ENCODE results near the gene SLC35E4.
"Not testable (repeated sequence)": the region's sequence is repeated elsewhere in the genome, so short reads cannot be mapped to it uniquely, and the experiment has no call there.

SLC35E4 gene

DNA sequence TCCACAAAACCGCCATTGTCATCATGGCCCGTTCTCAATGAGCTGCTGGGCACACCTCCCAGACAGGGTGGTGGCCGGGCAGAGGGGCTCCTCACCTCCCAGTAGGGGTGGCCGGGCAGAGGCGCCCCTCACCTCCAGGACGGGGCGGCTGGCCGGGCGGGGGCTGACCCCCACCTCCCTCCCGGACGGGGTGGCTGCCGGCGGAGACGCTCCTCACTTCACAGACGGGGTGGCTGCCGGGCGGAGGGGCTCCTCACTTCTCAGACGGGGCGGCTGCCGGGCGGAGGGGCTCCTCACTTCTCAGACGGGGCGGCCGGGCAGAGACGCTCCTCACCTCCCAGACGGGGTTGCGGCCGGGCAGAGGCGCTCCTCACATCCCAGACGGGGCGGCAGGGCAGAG, 4.1 kb upstream of the SLC35E4 start:
- not testable (repeated sequence) for H3K36me3 ChIP-seq (ENCODE audit: control insufficient read depth, insufficient read depth, low read length); H3K9me3 ChIP-seq (ENCODE audit: control insufficient read depth, low read length); DNase-seq; H3K27me3 ChIP-seq (replicated peaks; ENCODE audit: control insufficient read depth, insufficient read depth, low read length, poor library complexity, severe bottlenecking); H3K4me3 ChIP-seq (ENCODE audit: insufficient read depth, low read depth, low read length, poor library complexity, severe bottlenecking); H3K27ac ChIP-seq (ENCODE audit: insufficient read depth, low read length, poor library complexity, severe bottlenecking)
- H3K4me1 ChIP-seq (ENCODE audit: control insufficient read depth, insufficient read depth, low read length, poor library complexity, severe bottlenecking): peaks cover 13% of the 10 kb centered on the region

DNA sequence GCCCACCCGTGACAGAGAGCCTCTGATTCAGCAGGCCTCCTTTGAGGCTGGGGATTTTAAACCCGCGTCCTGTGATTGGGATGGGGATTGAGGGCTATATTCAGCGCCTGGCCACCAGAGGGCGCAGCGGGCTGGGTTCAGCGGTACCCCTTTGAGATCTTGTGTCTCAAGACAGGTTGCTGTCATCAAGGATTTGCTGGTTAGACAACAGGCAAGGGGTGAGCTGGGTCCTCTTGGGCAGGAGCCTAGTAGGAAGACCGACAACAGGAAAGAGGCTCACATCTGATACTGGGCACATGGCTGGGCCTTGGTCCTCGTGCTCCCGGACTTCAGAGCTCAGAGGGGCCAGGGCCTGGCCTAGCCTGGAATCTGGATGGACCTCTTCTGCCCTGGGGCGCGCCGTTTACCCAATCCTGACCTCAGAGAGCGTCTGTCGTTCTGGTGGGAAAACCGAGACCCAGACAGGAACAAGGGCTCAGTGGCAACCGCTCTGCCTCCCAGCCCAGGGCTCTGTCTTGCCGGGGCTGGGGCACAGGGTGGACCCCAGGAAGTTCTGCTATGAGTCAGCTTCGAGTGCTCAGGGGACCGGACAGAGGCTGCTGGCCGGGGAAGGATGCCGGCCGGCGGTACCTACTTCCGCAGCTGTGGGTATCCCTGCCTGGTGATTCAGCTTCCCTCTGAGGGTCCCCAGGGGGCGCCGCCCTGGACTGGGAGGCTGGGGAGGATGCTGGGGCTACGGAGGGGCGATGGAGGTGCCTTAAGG, 929 bp upstream of the SLC35E4 start:
- Histone ChIP-seq H3K9me3 (ENCODE audit: control insufficient read depth, low read length) (no peaks in the 10 kb centered on the region), H3K4me1 (ENCODE audit: control insufficient read depth, insufficient read depth, low read length, poor library complexity, severe bottlenecking) (peaks cover 19% of the 10 kb centered on the region), H3K4me3 (ENCODE audit: insufficient read depth, low read depth, low read length, poor library complexity, severe bottlenecking) (peak overlapping the region; percentile 73)

DNA sequence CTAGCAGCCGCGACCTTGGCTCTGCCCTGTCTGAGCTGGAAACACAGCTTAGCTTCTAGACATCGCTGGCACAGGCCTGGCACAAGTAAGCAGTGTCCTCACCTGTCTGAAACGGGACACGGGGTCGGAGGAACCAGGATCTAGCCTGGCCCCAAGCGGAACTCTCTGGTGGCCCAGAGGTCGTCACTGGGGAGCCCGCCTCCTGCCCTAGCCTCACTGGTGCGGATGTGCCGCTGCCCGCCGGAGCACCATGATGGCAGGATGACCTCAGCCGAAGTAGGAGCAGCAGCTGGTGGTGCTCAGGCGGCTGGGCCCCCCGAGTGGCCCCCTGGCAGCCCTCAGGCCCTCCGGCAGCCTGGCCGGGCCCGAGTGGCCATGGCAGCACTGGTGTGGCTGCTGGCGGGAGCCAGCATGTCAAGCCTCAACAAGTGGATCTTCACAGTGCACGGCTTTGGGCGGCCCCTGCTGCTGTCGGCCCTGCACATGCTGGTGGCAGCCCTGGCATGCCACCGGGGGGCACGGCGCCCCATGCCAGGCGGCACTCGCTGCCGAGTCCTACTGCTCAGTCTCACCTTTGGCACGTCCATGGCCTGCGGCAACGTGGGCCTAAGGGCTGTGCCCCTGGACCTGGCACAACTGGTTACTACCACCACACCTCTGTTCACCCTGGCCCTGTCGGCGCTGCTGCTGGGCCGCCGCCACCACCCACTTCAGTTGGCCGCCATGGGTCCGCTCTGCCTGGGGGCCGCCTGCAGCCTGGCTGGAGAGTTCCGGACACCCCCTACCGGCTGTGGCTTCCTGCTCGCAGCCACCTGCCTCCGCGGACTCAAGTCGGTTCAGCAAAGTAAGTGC, 871 bp downstream of the SLC35E4 start:
- peak overlapping the region; percentile 73 for H3K4me3 ChIP-seq (ENCODE audit: insufficient read depth, low read depth, low read length, poor library complexity, severe bottlenecking)
- H3K4me1 ChIP-seq (ENCODE audit: control insufficient read depth, insufficient read depth, low read length, poor library complexity, severe bottlenecking): peaks cover 19% of the 10 kb centered on the region
- DNase-seq: no peak

More for the DNA sequence above, 929 bp upstream of the SLC35E4 start:
- H3K36me3 ChIP-seq (ENCODE audit: control insufficient read depth, insufficient read depth, low read length): no peaks in the 10 kb centered on the region
- H3K27me3 ChIP-seq (replicated peaks; ENCODE audit: control insufficient read depth, insufficient read depth, low read length, poor library complexity, severe bottlenecking): no peaks in the 10 kb centered on the region
- peak overlapping the region; percentile 76 for H3K27ac ChIP-seq (ENCODE audit: insufficient read depth, low read length, poor library complexity, severe bottlenecking)
- DNase-seq: peak; percentile 77 to 84 (median 80)

DNA sequence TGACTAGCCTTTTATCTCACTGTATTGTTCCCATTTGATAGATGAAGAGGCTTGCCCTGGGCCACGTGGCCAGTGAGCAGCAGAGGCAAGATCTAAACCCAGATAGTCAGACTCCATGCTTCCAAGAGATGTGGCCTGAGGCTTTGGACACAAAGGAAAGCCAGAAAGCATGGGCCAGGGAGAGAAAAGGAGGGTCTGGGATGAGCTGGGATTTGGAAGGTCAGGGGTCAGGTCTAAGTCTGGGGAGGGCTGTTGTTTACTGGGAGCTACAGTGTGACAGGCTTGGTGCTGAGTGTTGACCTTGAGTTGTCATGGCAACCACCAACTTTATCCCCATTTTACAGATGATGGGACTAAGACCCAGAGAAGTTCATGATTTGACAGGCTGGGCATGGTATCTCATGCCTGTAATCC, 2.1 kb downstream of the SLC35E4 start:
- Histone ChIP-seq H3K4me1 (ENCODE audit: control insufficient read depth, insufficient read depth, low read length, poor library complexity, severe bottlenecking) (peaks cover 19% of the 10 kb centered on the region), H3K36me3 (ENCODE audit: control insufficient read depth, insufficient read depth, low read length) (no peaks in the 10 kb centered on the region), H3K27me3 (replicated peaks; ENCODE audit: control insufficient read depth, insufficient read depth, low read length, poor library complexity, severe bottlenecking) (no peaks in the 10 kb centered on the region), H3K4me3 (ENCODE audit: insufficient read depth, low read depth, low read length, poor library complexity, severe bottlenecking) (no peak overlapping the region), H3K27ac (ENCODE audit: insufficient read depth, low read length, poor library complexity, severe bottlenecking) (no peak overlapping the region), H3K9me3 (ENCODE audit: control insufficient read depth, low read length) (no peaks in the 10 kb centered on the region)
- DNase-seq: no peak

More for the DNA sequence above, 871 bp downstream of the SLC35E4 start:
- Histone ChIP-seq H3K9me3 (ENCODE audit: control insufficient read depth, low read length) (no peaks in the 10 kb centered on the region), H3K36me3 (ENCODE audit: control insufficient read depth, insufficient read depth, low read length) (no peaks in the 10 kb centered on the region), H3K27me3 (replicated peaks; ENCODE audit: control insufficient read depth, insufficient read depth, low read length, poor library complexity, severe bottlenecking) (no peaks in the 10 kb centered on the region), H3K27ac (ENCODE audit: insufficient read depth, low read length, poor library complexity, severe bottlenecking) (peak overlapping the region; percentile 76)

DNA sequence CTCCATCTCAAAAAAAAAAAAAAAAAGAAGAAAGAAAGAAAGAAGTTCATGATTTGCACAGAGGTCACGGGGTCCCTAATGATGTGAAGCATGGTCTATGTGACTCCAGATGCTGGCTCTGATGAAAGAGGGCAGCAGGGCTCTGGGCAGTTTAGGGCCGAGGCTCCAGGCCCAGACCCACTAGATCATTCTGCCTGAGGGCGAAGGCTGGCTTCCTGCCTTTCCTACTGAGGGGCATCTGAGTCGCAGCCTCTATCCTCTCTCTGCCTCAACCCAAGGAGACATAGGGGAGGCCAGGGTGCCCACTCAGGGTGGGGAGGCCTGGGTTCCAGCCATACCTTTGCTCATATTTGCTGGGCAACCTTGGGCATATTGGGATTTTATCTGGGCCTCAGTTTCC, 4.8 kb downstream of the SLC35E4 start:
- Histone ChIP-seq H3K4me3 (ENCODE audit: insufficient read depth, low read depth, low read length, poor library complexity, severe bottlenecking) (no peak overlapping the region), H3K36me3 (ENCODE audit: control insufficient read depth, insufficient read depth, low read length) (no peaks in the 10 kb centered on the region), H3K9me3 (ENCODE audit: control insufficient read depth, low read length) (no peaks in the 10 kb centered on the region), H3K27me3 (replicated peaks; ENCODE audit: control insufficient read depth, insufficient read depth, low read length, poor library complexity, severe bottlenecking) (no peaks in the 10 kb centered on the region), H3K27ac (ENCODE audit: insufficient read depth, low read length, poor library complexity, severe bottlenecking) (no peak overlapping the region), H3K4me1 (ENCODE audit: control insufficient read depth, insufficient read depth, low read length, poor library complexity, severe bottlenecking) (peaks cover 14% of the 10 kb centered on the region)
- DNase-seq: no peak

DNA sequence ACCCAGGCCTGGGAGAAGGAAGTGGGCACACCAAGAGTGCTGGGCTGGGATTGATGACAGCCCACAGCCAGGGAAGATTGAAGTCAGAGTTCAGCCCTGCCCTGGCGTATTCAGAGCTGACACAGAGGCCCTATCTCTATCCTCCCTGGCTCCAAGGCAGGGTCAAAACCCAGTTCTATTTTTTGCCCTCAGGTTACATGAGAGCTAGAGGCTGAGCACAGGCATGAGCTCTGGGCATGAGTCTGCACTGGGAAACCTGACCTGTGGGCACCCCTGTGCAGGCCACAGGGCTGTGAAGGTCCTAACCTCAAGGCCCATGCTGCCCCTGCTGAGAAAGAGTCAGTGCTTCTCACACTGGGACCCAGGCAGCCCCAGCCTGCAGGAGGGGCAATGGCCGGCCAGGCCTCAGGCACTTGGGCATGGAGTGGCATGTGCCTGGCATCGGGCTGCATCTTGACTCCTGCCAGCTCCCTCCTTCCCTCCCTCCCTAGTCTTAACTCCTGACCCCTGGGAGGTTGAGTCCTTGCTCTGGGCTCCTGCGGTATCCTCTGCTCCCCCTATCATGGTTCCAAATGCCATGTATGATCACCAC, 5.4 kb downstream of the SLC35E4 start:
- peaks cover 11% of the 10 kb centered on the region for H3K4me1 ChIP-seq (ENCODE audit: control insufficient read depth, insufficient read depth, low read length, poor library complexity, severe bottlenecking)

DNA sequence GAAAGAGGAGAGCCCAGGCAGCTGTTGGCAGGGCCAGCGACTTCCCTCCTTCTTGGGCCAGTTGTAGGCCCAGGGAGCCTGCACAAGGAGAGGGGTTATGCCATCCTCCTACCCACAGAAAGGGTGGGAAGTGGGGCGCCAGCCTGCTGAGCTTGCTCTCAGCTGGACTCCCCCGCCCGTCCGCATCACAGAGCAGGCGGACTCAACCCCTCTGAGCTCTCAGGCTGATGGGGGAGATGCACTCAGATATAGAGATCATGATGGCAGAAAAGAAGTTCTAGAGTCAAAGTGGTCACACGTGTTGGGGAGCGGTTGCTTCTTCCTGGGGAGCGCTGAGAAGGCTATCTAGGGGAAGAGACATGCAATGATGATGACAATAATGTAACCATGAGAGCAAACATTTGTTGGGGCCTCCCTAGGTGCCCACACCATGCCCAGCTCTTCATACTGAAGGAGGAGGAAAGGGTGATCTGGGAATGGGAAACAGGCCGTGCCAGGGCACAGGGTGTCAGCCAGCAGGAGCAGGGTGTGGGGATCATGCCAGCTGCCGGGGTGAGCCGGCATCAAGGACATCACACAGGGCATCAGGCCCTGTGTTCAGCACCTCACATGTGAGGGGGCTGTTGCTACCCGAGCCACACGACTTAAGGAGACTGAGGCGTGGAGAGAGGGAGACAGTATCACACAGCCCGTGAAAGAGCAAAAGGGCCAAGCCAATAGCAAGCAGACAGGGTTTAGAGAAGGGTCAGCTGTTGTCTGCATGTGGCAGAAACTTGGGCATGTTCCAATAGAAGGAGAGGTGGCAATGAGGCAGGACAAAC, 7.7 kb downstream of the SLC35E4 start:
- H3K27me3 ChIP-seq (replicated peaks; ENCODE audit: control insufficient read depth, insufficient read depth, low read length, poor library complexity, severe bottlenecking): no peaks in the 10 kb centered on the region
- no peak for DNase-seq
- no peaks in the 10 kb centered on the region for H3K36me3 ChIP-seq (ENCODE audit: control insufficient read depth, insufficient read depth, low read length)
- H3K4me1 ChIP-seq (ENCODE audit: control insufficient read depth, insufficient read depth, low read length, poor library complexity, severe bottlenecking): no peaks in the 10 kb centered on the region
- H3K9me3 ChIP-seq (ENCODE audit: control insufficient read depth, low read length): no peaks in the 10 kb centered on the region
- H3K27ac ChIP-seq (ENCODE audit: insufficient read depth, low read length, poor library complexity, severe bottlenecking): no peak overlapping the region
- no peak overlapping the region for H3K4me3 ChIP-seq (ENCODE audit: insufficient read depth, low read depth, low read length, poor library complexity, severe bottlenecking)

More for the DNA sequence above, 5.4 kb downstream of the SLC35E4 start:
- no peak overlapping the region for H3K4me3 ChIP-seq (ENCODE audit: insufficient read depth, low read depth, low read length, poor library complexity, severe bottlenecking)
- no peaks in the 10 kb centered on the region for H3K9me3 ChIP-seq (ENCODE audit: control insufficient read depth, low read length)
- no peak overlapping the region for H3K27ac ChIP-seq (ENCODE audit: insufficient read depth, low read length, poor library complexity, severe bottlenecking)
- H3K27me3 ChIP-seq (replicated peaks; ENCODE audit: control insufficient read depth, insufficient read depth, low read length, poor library complexity, severe bottlenecking): no peaks in the 10 kb centered on the region
- no peaks in the 10 kb centered on the region for H3K36me3 ChIP-seq (ENCODE audit: control insufficient read depth, insufficient read depth, low read length)
- no peak for DNase-seq

DNA sequence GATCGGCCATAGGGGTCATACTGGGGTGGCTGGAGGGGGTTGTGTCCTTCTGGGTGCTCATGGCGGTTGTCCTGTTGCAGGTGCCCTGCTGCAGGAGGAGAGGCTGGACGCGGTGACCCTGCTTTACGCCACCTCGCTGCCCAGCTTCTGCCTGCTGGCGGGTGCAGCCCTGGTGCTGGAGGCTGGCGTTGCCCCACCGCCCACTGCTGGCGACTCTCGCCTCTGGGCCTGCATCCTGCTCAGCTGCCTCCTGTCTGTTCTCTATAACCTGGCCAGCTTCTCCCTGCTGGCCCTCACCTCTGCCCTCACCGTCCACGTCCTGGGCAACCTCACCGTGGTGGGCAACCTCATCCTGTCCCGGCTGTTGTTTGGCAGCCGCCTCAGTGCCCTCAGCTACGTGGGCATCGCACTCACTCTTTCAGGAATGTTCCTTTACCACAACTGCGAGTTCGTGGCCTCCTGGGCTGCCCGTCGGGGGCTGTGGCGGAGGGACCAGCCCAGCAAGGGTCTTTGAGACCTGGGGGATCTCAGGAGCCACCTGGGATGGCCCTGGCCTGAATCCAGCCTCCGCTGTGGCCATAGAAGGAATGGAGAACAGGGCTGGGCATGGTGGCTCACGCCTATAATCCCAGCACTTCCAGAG, 11.1 kb downstream of the SLC35E4 start:
- Histone ChIP-seq H3K9me3 (ENCODE audit: control insufficient read depth, low read length) (no peaks in the 10 kb centered on the region), H3K36me3 (ENCODE audit: control insufficient read depth, insufficient read depth, low read length) (no peaks in the 10 kb centered on the region), H3K4me3 (ENCODE audit: insufficient read depth, low read depth, low read length, poor library complexity, severe bottlenecking) (no peak overlapping the region), H3K27ac (ENCODE audit: insufficient read depth, low read length, poor library complexity, severe bottlenecking) (no peak overlapping the region), H3K4me1 (ENCODE audit: control insufficient read depth, insufficient read depth, low read length, poor library complexity, severe bottlenecking) (no peaks in the 10 kb centered on the region), H3K27me3 (replicated peaks; ENCODE audit: control insufficient read depth, insufficient read depth, low read length, poor library complexity, severe bottlenecking) (no peaks in the 10 kb centered on the region)
- DNase-seq: no peak

DNA sequence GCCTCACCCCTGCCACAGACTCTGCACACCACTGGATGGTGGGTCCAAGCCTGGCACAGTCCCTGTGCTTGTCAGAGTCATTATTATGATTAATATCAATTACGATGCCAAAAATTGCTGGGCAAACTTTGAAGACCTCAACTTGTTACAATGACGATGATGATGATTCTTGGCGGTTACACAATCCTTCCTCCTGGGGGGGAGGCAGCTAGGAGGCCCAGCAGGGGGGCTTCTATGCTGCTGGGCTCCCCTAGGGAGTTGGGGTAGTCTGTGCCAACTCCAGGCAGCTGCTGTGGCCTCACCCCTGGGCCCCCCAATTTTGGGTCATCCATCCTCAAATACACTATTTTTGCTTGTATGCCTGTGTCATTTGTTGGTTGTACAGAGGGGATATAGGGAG, 12.0 kb downstream of the SLC35E4 start:
- no peaks in the 10 kb centered on the region for H3K4me1 ChIP-seq (ENCODE audit: control insufficient read depth, insufficient read depth, low read length, poor library complexity, severe bottlenecking)
- H3K4me3 ChIP-seq (ENCODE audit: insufficient read depth, low read depth, low read length, poor library complexity, severe bottlenecking): no peak overlapping the region
- H3K36me3 ChIP-seq (ENCODE audit: control insufficient read depth, insufficient read depth, low read length): no peaks in the 10 kb centered on the region
- H3K9me3 ChIP-seq (ENCODE audit: control insufficient read depth, low read length): no peaks in the 10 kb centered on the region
- no peaks in the 10 kb centered on the region for H3K27me3 ChIP-seq (replicated peaks; ENCODE audit: control insufficient read depth, insufficient read depth, low read length, poor library complexity, severe bottlenecking)
- DNase-seq: no peak
- no peak overlapping the region for H3K27ac ChIP-seq (ENCODE audit: insufficient read depth, low read length, poor library complexity, severe bottlenecking)
